GM19193 (cell line): Measurements from ENCODE around the gene CFAP91.

Source experiments
- POLR2A ChIP-seq: IDR thresholded peaks from 4 replicates; pipeline ENCODE4 v1.6.1; 2011; ENCODE audit not compliant: insufficient read depth, insufficient read length; ENCODE audit errors: extremely low read depth

CFAP91 gene

GRCh38 chr3:119748991-119749390 is 46.2 kb downstream of the CFAP91 start:
- no peak for TF ChIP-seq POLR2A

- TF ChIP-seq POLR2A, result no peak
Observed at GRCh38 chr3:119751423-119751822, 48.6 kb downstream of the CFAP91 start.
